Globus pallidus (tissue), 1 donor: Measurements from ENCODE around the gene TRPV2.

ENCODE experiments used
- DNase-seq: peaks from one replicate; pipeline ENCODE4 v3.0.0-alpha.2; 2015; ENCODE audit warnings: low spot score

TRPV2 gene

DNA sequence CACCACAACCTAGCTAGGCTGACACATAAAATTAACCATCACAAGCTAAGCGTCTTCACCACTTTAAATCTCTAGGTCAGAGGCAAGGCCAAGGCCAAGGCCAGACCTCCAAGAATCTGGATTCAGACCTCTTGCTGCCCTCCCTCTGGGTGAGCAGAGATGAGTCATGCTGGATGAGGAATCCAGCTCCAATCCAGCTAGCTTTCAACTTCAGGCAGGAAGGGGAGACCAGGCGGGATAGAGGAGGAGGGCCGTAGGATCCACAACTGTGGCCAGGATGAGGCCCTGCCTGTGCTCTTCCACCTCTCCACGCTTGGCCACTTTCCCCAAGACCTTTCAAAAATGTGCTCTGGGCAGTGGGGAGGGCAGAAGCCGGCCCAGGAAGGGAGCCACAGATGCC, 61.9 kb downstream of the TRPV2 start:
- no peak for DNase-seq

DNA sequence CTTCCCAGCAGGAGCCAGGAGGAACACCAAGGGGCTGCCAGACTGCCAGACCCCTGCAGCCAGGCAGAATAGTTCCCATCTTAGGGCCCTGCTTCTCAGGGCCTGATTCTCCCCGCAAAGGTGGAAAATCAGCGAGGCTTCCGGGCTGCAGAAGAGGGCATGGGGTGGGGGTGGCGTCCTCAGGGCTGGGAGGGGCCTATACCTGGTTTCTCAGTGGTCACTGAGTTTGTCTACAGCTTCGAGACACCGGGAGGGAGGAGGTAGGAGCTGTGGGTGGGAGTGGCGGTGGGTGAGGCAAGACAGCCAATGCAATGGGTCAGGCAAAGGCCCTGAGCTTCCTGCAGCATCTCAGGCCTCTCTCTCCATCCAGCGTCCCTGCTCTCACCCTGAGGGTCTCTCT, 62.3 kb downstream of the TRPV2 start:
- no peak for DNase-seq

DNA sequence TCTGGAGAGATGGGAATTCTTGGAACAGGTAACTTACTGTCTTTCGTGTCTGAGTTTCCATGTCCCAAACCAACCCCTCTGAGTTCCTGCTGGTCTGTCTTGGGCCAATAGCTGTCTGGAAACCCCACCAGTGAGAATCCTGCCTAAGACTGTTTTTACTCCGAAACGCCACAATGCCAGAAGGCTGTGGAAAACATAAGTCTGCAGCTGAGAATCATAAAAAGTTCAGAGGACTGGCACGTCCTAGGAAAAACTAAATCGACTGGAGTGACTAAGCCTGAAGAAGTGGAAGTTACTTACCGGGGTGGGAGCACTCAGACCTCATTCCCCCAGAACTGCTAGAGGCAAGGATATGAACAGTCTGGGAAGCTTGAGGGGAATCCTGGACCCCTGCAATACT, 63.3 kb downstream of the TRPV2 start:
- no peak for DNase-seq

DNA sequence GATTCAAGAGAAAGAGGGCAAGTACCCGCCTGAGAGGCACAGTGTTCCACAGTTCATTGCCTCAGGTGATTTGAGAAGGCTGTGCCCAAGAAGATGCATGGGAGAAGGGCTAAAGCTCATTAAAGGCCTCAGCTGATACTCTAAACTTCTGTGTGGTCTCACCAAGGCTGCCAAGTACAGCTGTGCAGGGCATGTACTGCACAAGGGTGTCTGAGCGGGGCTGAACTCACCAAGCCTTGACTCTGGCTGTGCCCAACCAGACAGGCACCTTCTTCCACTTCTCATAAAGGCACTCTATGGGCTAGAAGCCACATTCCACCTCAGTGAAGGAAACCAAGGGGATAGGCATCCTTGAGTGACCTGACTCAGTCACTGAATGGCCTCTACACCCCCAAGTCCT, 63.9 kb downstream of the TRPV2 start:
- no peak for DNase-seq

- no peak for DNase-seq
These were observed 65.6 kb downstream of the TRPV2 start for GRCh38 chr17:16480995-16481394.

GRCh38 chr17:16482253-16482652, 66.9 kb downstream of the TRPV2 start:
- DNase-seq = no peak

GRCh38 chr17:16483021-16483645, 67.8 kb downstream of the TRPV2 start:
- no peak for DNase-seq

DNA sequence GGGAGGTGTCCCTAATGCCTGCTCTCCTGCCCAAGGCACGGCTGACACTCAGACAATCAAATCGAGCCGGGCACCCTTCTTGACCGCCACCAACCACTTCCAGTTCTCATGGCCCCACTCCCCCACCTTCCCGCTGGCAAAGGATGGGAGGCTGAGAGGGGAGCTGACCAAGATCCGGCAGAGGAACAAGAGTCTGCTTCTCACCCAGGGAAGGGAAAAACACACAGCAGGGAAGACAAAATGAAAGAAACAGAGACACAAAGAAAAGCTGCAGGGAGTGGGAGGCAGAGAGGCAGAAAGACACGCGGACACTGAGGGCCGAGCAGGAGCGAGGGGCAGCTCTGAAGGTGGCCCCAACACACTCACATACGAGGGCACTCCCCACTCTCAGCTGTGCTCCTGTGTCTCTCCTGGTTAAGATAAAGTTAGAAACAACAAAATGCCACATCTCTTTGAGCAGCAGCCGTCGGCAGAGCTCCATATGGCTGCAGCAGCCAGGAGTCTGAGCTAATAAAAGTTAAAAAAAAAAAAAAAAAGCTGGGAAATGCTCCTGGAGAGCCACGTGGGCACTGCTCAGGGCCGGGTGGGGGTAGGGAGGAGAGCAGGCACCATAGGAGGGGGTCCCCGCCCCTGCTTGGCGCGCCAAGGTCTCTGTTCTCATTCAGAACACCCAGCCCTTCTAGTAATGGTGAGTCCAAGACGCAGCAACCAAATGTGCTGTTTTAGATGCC, 69.2 kb downstream of the TRPV2 start:
- DNase-seq = no peak
